NCI-H226 (cell line): ENCODE measurements around the gene TMEM108.

Experiments used
- DNase-seq: peaks from one replicate; pipeline ENCODE4 v3.0.0-alpha.2; 2015

Gene TMEM108

DNA sequence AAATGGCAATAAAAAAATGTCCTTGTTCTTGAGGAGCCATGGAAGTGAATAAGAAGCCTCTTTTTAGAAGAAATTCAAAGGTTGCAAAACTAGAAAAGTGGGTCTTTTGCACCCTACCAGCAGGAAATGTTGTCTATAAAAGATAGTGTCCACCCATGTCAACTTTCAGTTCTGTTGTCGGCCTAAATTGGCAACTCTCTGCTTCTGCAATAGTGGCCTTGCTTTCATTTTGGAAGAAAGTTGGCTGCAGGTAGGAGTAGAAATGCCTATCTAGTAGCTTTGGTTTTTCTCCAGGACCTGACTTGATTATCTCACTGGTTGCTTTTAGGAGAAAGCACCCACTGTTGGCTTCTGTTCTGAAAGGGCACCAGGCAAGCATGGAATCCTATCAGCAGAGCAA, 85.4 kb downstream of the TMEM108 start:
- no peak for DNase-seq

DNA sequence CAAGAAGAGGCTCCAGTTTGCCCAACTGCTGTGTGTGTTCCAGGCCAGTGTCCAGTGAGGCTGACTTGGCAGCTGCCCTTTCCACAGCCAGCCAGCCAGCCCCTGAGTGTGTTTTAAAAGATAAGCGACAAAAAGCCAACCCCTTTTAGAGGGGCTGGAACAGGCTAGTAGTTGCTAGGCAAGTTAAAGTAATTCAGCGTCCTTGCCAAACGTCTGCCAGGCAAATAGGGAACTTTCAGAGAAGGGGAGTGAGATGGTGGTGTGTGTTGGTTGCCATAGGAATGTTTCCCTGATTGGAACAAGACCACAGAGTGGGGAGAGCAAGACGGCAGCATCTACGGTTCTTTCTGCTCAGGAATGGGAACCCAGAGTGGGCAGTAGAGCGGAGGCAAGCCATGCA, 86.3 kb downstream of the TMEM108 start:
- DNase-seq: no peak

DNA sequence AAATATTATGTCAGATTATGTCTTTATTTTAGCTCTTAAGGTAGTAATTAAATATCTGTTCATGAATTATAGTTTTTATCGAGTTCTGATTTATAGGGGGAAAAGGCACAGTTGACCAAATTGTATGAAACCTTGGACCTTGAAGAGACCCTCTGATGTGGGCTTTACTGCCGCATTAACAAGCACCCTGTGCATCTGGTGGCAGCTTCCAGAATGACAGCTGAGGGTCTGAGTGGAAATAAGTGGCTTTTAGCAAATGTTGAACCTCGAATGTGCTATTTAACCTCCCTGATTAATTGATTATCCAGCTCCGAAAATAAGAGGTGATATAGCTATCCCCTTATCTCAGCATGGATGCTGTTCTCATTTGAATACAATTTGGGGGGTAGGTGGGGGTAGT, 87.0 kb downstream of the TMEM108 start:
- no peak for DNase-seq

GRCh38 chr3:133125802-133126201, 87.6 kb downstream of the TMEM108 start:
- DNase-seq: no peak

GRCh38 chr3:133127381-133127780, 89.2 kb downstream of the TMEM108 start:
- DNase-seq: no peak

GRCh38 chr3:133130168-133130567, 92.0 kb downstream of the TMEM108 start:
- no peak for DNase-seq

GRCh38 chr3:133135306-133135705, 97.1 kb downstream of the TMEM108 start:
- no peak for DNase-seq

- DNase-seq: no peak
Observed at GRCh38 chr3:133136114-133137041, 98.2 kb downstream of the TMEM108 start.

DNA sequence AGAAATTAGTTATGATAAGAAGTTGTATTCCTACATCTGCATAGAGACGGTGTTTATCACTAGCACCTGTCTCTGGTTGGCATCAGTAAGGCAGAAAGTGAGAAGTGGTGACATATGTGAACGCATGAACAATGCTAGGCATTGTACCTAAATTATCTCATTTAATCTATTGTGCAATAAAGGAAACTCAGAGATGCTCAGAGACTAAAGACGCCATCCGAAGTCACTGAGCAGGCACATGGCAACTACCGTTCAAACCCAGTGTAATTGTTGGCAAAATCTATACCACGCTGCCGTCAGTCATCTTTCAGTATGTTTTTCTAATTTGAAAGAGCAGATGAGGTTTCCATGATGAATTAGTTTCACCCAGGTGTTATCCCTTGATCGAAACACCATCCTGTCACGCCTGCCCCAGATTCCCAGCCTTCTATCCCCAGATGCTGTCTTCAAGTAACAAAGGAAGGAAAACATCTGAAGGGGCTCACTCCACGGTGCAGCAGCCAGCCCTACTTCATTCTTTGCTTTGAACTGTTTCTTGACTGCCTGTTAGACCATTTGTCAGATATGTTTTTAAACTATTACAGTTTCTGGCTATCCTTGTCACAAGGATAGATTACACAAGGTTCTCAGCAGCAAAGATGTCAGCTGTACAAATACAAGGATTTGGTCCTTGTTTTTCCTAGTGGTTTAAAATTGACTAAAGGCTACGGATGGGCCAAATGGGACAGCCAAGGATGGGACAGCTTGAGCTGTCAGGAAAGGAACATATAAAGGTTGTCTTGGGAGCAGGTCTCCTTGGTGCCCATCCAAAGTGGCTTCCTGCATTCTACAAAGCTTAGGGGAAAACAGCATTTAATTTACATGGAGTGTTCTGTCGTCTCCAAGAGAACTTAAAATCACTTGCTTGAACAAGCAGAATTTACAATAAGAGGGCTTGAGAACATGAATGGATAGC, 99.1 kb downstream of the TMEM108 start:
- DNase-seq: no peak

DNA sequence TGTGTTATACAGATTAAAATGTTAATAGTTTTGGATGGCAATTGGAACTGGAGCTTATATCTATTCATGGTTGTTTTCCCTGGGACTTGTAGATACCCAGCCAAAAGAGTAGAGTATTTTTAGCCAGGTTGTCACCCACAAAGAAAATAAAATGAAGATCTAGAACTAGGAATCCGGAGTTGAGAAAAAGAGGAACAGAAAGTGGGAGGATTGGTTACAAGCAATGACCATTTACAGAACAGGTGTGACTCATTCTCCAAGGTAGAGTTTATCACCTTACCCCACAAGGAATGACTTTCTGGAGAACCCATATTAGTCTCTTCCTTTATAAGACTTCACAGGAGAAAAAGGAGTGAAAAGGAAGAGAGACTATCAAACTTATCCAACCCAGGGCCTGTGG, 99.8 kb downstream of the TMEM108 start:
- DNase-seq: no peak

DNA sequence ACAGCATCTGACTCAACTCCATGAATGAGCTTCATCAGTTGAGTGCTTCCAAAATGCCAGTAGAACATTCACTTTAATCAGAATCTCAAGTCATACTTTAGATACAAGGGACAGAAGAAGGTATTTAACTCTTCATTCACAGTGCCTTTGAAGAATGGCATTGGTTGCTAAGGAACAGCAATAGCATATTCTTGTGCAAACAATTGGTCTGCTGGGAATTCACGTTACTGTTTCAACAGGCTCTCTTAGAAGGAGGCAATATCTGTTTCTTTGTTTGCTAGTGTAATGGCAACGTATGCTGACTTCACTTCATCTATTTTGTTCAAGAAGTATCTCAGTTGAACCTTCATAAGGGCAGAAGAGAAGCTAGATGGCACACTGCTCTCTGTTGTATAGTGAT, 113.9 kb downstream of the TMEM108 start:
- no peak for DNase-seq

- no peak for DNase-seq
Observed at GRCh38 chr3:133152681-133153220, 114.6 kb downstream of the TMEM108 start.

DNA sequence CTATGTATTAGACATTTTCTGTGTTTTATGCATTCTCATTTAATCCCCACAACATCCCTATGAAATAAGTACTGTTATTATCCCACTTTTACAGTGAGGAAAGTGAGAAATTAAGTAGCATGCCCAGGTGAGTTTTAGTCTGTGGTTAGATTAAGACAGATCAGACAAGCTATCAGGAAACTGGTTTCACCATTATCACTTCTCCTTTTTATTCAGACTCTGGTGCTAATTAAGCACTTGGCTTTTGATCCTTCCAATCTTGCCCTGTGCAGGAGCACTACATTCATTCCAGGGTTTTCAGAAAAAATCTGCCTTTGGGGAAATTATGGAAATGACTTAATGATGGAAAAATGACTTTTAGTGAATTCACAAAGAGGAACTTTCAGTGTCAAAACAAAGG, 115.2 kb downstream of the TMEM108 start:
- DNase-seq: no peak

DNA sequence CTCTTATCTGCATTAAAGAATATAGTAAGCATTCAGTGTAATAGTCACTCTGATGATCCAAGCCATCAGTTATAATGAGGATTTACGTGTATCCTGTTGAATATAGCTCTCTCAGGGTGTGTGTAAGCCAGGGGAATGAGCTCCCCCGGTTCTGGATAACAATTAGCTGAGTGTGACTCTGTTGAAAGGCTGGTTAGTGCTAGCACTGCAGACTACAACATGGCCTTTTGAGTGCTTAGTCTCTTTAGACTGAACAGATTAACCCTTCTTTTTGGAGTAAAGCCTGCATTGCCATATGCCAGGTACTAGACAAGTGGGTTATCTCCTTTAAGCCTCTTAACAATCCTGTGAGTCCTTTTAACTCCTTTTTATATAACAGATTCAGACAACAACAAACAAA, 119.5 kb downstream of the TMEM108 start:
- DNase-seq: no peak

DNA sequence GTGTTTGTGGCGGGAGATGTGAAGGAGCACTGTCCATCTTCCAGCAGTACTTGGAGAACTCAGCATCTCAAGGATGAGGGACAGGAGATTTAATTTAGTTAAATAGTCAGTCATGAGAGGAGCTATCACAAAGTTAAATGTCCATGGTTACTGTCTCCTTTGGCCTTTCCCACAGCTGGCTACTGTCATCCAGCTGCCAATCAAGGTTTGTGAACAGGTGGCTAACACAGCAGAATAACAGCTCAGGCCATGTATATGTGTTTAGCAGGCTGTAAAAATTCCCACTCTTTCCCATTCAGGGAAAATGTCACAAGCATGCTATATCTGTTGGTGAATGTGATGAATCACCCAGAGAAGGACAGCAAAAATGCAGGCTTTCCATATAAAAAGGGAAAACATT, 120.5 kb downstream of the TMEM108 start:
- DNase-seq: no peak

- no peak for DNase-seq
Observed at GRCh38 chr3:133159498-133160475, 121.6 kb downstream of the TMEM108 start.

DNA sequence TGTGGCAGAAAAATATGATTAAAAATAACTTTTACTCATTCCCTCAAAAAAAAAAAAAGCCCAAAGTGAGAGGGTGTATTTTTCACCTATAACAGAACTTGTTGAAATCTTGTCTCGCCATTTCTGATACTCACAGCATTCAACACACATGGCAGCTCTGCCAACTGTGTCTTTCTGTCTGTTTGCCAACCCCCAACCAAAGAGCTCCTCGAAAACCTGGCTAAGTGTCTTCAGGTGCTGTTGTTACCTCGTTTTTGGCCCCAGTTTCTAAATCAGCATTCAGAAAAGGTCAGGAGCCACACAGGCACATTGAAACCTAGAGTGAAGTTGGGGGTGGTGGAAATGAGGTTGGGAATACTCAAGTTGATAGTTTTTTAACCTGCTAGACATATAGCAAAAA, 123.5 kb downstream of the TMEM108 start:
- no peak for DNase-seq

- DNase-seq: no peak
Observed at GRCh38 chr3:133162265-133162664, 124.1 kb downstream of the TMEM108 start.

GRCh38 chr3:133162670-133163305, 124.6 kb downstream of the TMEM108 start:
- DNase-seq: no peak

DNA sequence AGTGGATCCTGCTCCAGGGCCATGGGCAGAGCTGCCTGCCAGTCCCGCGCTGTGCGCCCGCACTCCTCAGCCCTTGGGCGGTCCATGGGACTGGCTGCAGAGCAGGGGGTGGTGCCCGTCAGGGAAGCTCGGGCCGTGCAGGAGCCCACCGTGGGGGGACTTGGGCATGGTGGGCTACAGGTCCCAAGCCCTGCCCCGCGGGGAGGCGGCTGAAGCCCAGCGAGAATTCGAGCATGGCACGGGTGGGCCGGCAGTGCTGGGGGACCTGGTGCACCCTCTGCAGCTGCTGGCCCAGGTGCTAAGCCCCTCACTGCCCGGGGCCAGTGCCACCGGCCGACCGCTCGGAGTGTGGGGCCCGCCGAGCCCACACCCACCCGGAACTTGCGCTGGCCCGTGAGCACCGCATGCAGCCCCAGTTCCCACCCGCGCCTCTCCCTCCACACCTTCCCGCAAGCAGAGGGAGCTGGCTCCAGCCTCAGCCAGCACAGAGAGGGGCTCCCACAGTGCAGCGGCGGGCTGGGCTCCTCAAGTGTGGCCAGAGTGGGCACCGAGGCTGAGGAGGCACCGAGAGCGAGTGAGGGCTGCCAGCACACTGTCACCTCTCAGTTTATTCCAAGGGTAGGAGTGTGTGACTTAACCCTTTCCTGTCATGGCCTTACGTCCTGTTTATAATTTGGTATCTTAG, 129.3 kb downstream of the TMEM108 start:
- DNase-seq: no peak

DNA sequence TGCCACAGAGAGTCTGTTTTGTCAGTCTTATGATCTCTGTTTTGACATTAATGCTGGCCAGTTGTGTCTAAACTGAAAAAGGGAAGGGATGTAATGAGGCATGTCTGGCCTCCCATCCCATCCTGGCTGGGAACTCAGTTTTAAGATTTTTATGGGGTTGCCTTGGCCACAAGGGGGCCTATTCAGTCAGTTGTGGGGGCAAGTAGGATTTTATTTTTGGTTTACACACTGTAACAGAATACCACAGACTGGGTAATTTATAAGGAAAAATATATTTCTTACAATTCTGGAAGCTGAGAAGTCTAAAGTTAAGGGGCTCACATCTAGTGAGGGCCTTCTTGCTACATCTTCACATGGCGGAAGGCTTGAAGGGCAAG, 129.8 kb downstream of the TMEM108 start:
- DNase-seq: no peak
